B cell (primary cell): ENCODE measurements around the gene RXFP2. TPM values are rescaled to one million over a fixed set of nuclear protein-coding genes. Genes with fewer than 3 reads are reported as not detected.
A peak's percentile ranks its signal among the peaks of the same experiment; 100 is the strongest.

Experiments
- ATAC-seq: fragments of 200-7000 bp; cut with Tn5 transposase; one replicate; pipeline ENCODE4 v1.10.0; 2021; ENCODE audit warnings: low read depth, mild to moderate bottlenecking, moderate number of reproducible peaks, moderate library complexity
- CTCF ChIA-PET: fragments of 350-600 bp; sonication (Branson Sonifier 250); formaldehyde crosslinking; loops from one replicate; lab custom pipeline; 2021; ENCODE audit warnings: antibody characterized with exemption, inconsistent platforms; lab: Charles Lee
- POLR2A ChIA-PET: fragments of 350-600 bp; sonication (Branson Sonifier 250); formaldehyde crosslinking; loops from one replicate; lab custom pipeline; 2021; ENCODE audit warnings: antibody characterized with exemption; lab: Charles Lee
- DNase-seq: peaks from one replicate; pipeline ENCODE4 v3.0.0; 2013
- H2AFZ ChIP-seq: 2 replicates; pipeline ENCODE4 v1.6.1; 2012; ENCODE audit warnings: mild to moderate bottlenecking, low read depth, low read length; ENCODE audit not compliant: insufficient read depth, poor library complexity, severe bottlenecking
- H3K27ac ChIP-seq, 2 donors: 1 replicate in 1 of 2; 2 replicates in 1 of 2; pipeline ENCODE4 v1.5.1; 2012 to 2013; ENCODE audit warnings: low read length in 2 of 2, mild to moderate bottlenecking in 2 of 2, moderate library complexity in 1 of 2
- H3K27me3 ChIP-seq, 4 experiments: fragments of 200-600 bp in 1 of 4; sonication (generic) in 1 of 4; replicated peaks in 1 of 4; 1 replicate in 2 of 4; 2 replicates in 2 of 4; pipeline versions ENCODE4 v1.6.1 to v1.7.0; 2013 to 2016; ENCODE audit warnings: low read length in 3 of 4, mild to moderate bottlenecking in 2 of 4, mixed read lengths in 1 of 4, moderate library complexity in 1 of 4; ENCODE audit not compliant: insufficient read depth in 4 of 4, control insufficient read depth in 3 of 4; ENCODE audit errors: control extremely low read depth in 1 of 4
- H3K36me3 ChIP-seq, 2 experiments: replicated peaks in 1 of 2; 1 replicate in 1 of 2; 2 replicates in 1 of 2; pipeline versions ENCODE4 v1.6.1 to v1.7.1; 2013; ENCODE audit warnings: low read length in 1 of 2; ENCODE audit not compliant: insufficient read depth in 2 of 2, control insufficient read depth in 1 of 2; ENCODE audit errors: control extremely low read depth in 1 of 2, extremely low read depth in 1 of 2
- H3K4me1 ChIP-seq, 2 donors: fragments of 200-600 bp in 1 of 2; sonication (generic) in 1 of 2; 1 replicate in 1 of 2; 2 replicates in 1 of 2; pipeline versions ENCODE4 v1.5.1 to v1.6.1; 2013 to 2017; ENCODE audit warnings: low read length in 2 of 2; ENCODE audit not compliant: control insufficient read depth in 2 of 2, insufficient read depth in 2 of 2
- H3K4me2 ChIP-seq: replicated peaks from 2 replicates; pipeline ENCODE3; 2012; ENCODE audit warnings: mild to moderate bottlenecking, low read depth, low read length; ENCODE audit not compliant: poor library complexity, severe bottlenecking
- H3K4me3 ChIP-seq, 5 experiments: fragments of 200-600 bp in 1 of 5; sonication (generic) in 1 of 5; 1 replicate in 3 of 5; 2 replicates in 2 of 5; pipeline versions ENCODE4 v1.5.1 to v1.7.0; 2011 to 2016; ENCODE audit warnings: low read length in 4 of 5, mild to moderate bottlenecking in 4 of 5, low read depth in 2 of 5, control low read depth in 1 of 5, moderate library complexity in 1 of 5; ENCODE audit not compliant: insufficient read depth in 1 of 5; ENCODE audit errors: control extremely low read depth in 1 of 5, extremely low read depth in 1 of 5
- H3K79me2 ChIP-seq: fragments of 200-600 bp; sonication (generic); one replicate; pipeline ENCODE4 v1.6.0; 2016; ENCODE audit warnings: low read length; ENCODE audit not compliant: control insufficient read depth, insufficient read depth
- H3K9ac ChIP-seq: fragments of 200-600 bp; sonication (generic); 2 replicates; pipeline ENCODE4 v1.6.1; 2017; ENCODE audit warnings: mild to moderate bottlenecking, low read length, moderate library complexity
- H3K9me3 ChIP-seq, 3 donors: one replicate each; pipeline versions ENCODE4 v1.6.1 to v1.7.1; 2013; ENCODE audit warnings: low read length in 2 of 3; ENCODE audit not compliant: control insufficient read depth in 2 of 3, insufficient read depth in 1 of 3; ENCODE audit errors: control extremely low read depth in 1 of 3
- H4K20me1 ChIP-seq: 2 replicates; pipeline ENCODE4 v1.6.0; 2012; ENCODE audit warnings: mild to moderate bottlenecking, low read length; ENCODE audit not compliant: insufficient read depth, control insufficient read depth, poor library complexity, severe bottlenecking
- H3K27ac Mint-ChIP-seq: one replicate; pipeline ENCODE4 v1.8.0; 2021; ENCODE audit warnings: mixed read lengths
- H3K27me3 Mint-ChIP-seq: one replicate; pipeline ENCODE4 v1.8.0; 2021; ENCODE audit warnings: mixed read lengths
- H3K4me1 Mint-ChIP-seq: one replicate; pipeline ENCODE4 v1.8.0; 2021; ENCODE audit warnings: mixed read lengths
- H3K4me3 Mint-ChIP-seq: one replicate; pipeline ENCODE4 v1.8.0; 2021; ENCODE audit warnings: mixed read lengths
- H3K9me3 Mint-ChIP-seq: one replicate; pipeline ENCODE4 v1.8.0; 2022; ENCODE audit warnings: mixed read lengths; ENCODE audit not compliant: insufficient read depth
- CTCF ChIP-seq: fragments of 200-600 bp; IDR thresholded peaks from one replicate; pipeline ENCODE4 v1.8.0; 2022; ENCODE audit warnings: antibody characterized with exemption, mild to moderate bottlenecking
- EZH2 ChIP-seq: IDR thresholded peaks from 2 replicates; pipeline ENCODE4 v1.6.1; 2012; ENCODE audit warnings: borderline replicate concordance, low read depth, mild to moderate bottlenecking, moderate library complexity, low read length; ENCODE audit not compliant: insufficient read depth, poor library complexity, severe bottlenecking
- WGBS: methylation state at CpG from one replicate; pipeline ENCODE4 v1.1.5; 2013; ENCODE audit warnings: missing lambda C conversion rate; ENCODE audit not compliant: insufficient coverage; 5-methylcytosine and 5-hydroxymethylcytosine counted together
- intact Hi-C: fragments of 100-400 bp; cut with micrococcal nuclease; formaldehyde crosslinking; loops from one replicate; pipeline ENCODE4 v1.10.0; 2022
- polyA plus RNA-seq: library from polyadenylated mRNA; depleted of rRNA; stranded (reverse); fragments of >200 nt; gene quantifications from 2 replicates; pipeline ENCODE4 v1.2.3, GENCODE V29; 2012
- total RNA-seq, 2 donors: library from RNA; stranded (reverse); fragments of 120-200 nt in 1 of 2; gene quantifications; 1 replicate in 1 of 2; 2 replicates in 1 of 2; pipeline versions ENCODE4 v1.2.3 to v1.2.4, GENCODE V29; 2013 to 2022

RXFP2 gene
- total and polyA plus RNA-seq, 2 donors (not counting 1 experiment from before 2014, with no cell fraction given) = not detected

GRCh38 chr13:31846182-31846938 lies 107.0 kb downstream of the RXFP2 start:
- peak overlapping the region; percentile 75 for H3K4me2 ChIP-seq
- H3K27me3 Mint-ChIP-seq = peaks cover 50% of the 10 kb centered on the region
- peaks cover 8 to 11% of the 10 kb centered on the region in 2 donors for H3K4me1 ChIP-seq
- H3K36me3 ChIP-seq = no peaks in the 10 kb centered on the region
- no peaks in the 10 kb centered on the region for H3K9me3 ChIP-seq
- TF ChIP-seq CTCF (no peak), EZH2 (no peak)
- peak overlapping the region; percentile 11 to 60 (median 48) for H3K4me3 ChIP-seq
- intact Hi-C loops = loop anchor here (10.0 kb wide), 2 partner anchors 468 to 688 kb away; partner anchors contain the start of genes BRCA2, N4BP2L2 and ZAR1L
- no peak overlapping the region for H3K27ac ChIP-seq
- H3K79me2 ChIP-seq = no peaks in the 10 kb centered on the region
- peaks cover 0 to 12% (median 11%) of the 10 kb centered on the region in 4 experiments for H3K27me3 ChIP-seq
- DNase-seq (peak; percentile 76), ATAC-seq (peak; percentile 98)
- peak overlapping the region; percentile 65 for H2AFZ ChIP-seq
- H3K4me1 Mint-ChIP-seq = peaks cover 19% of the 10 kb centered on the region
- H3K9me3 Mint-ChIP-seq = no peaks in the 10 kb centered on the region
- CTCF ChIA-PET = interaction anchor here (0.6 kb wide), 1 partner anchor 16 kb away, joined by 3 read pairs; no protein-coding TSS in a partner anchor
- H3K27ac Mint-ChIP-seq = peak overlapping the region; percentile 10
- H3K4me3 Mint-ChIP-seq = peak overlapping the region; percentile 91
- under 1% methylated on average over 74 of the region's 74 CpGs for WGBS
- POLR2A ChIA-PET = no interaction called here
- H4K20me1 ChIP-seq = no peaks in the 10 kb centered on the region
- H3K9ac ChIP-seq = peak overlapping the region; percentile 53
